T47D (cell line): Measurements from ENCODE around the gene UCKL1.

Experiments used
- DNase-seq, 2 experiments: peaks; one replicate each; pipeline versions ENCODE4 v3.0.0 to v3.0.0-alpha.2; 2011 to 2012; ENCODE audit warnings: low read depth in 1 of 2, low spot score in 1 of 2
- JUND ChIP-seq: IDR thresholded peaks from 2 replicates; pipeline ENCODE4 v1.6.1; 2012; ENCODE audit warnings: low read depth
- in situ Hi-C: cut with HindIII; loops from 2 replicates; pipeline ENCODE4 v1.10.0; 2016; ENCODE audit warnings: low sequenced_read_pairs, low pct_unique_long_range_greater_than_20kb

The UCKL1 gene

GRCh38 chr20:63903796-63904561 lies 52.2 kb downstream of the UCKL1 start:
- TF ChIP-seq JUND: no peak
- DNase-seq: no peak
- in situ Hi-C loops: no loop called here

GRCh38 chr20:63900413-63900812 lies 55.8 kb downstream of the UCKL1 start:
- no peak for TF ChIP-seq JUND
- in situ Hi-C loops: no loop called here
- no peak for DNase-seq

GRCh38 chr20:63898882-63899558 lies 57.2 kb downstream of the UCKL1 start:
- no peak for TF ChIP-seq JUND
- no peak for DNase-seq
- in situ Hi-C loops: no loop called here

GRCh38 chr20:63897978-63898561 lies 58.1 kb downstream of the UCKL1 start:
- no peak for DNase-seq
- in situ Hi-C loops: no loop called here
- no peak for TF ChIP-seq JUND

GRCh38 chr20:63896264-63897105 lies 59.7 kb downstream of the UCKL1 start:
- peak; percentile 56 to 72 for DNase-seq
- in situ Hi-C loops: no loop called here
- TF ChIP-seq JUND: no peak

GRCh38 chr20:63895952-63896263 lies 60.3 kb downstream of the UCKL1 start:
- in situ Hi-C loops: no loop called here
- DNase-seq: no peak
- TF ChIP-seq JUND: no peak

GRCh38 chr20:63895202-63895951 lies 60.8 kb downstream of the UCKL1 start:
- no peak for DNase-seq
- in situ Hi-C loops: no loop called here
- no peak for TF ChIP-seq JUND

- in situ Hi-C loops: no loop called here
- peak; percentile 99 to 100 for DNase-seq
- no peak; the same call in 1 of the 2 replicates for TF ChIP-seq JUND
Observed at GRCh38 chr20:63894358-63895201, 61.6 kb downstream of the UCKL1 start, which contains the start of gene DNAJC5. TSS of gene DNAJC5 (plus strand) at chr20:63895126. CDS start at chr20:63928346, 33,220 bp downstream.

GRCh38 chr20:63893999-63894357 lies 62.2 kb downstream of the UCKL1 start:
- in situ Hi-C loops: no loop called here
- TF ChIP-seq JUND: no peak
- DNase-seq: no peak

- TF ChIP-seq JUND: no peak
- DNase-seq: no peak
- in situ Hi-C loops: no loop called here
Observed at GRCh38 chr20:63892402-63892801, 63.8 kb downstream of the UCKL1 start.
